SHP77 (cell line): ENCODE data around the gene KCTD2.

Source experiments
- DNase-seq, 2 experiments: peaks; one replicate each; lab custom pipeline; 2025; lab: John Stamatoyannopoulos, UW

The KCTD2 gene

GRCh38 chr17:75077496-75078283 lies 30.7 kb downstream of the KCTD2 start:
- no peak for DNase-seq

DNA sequence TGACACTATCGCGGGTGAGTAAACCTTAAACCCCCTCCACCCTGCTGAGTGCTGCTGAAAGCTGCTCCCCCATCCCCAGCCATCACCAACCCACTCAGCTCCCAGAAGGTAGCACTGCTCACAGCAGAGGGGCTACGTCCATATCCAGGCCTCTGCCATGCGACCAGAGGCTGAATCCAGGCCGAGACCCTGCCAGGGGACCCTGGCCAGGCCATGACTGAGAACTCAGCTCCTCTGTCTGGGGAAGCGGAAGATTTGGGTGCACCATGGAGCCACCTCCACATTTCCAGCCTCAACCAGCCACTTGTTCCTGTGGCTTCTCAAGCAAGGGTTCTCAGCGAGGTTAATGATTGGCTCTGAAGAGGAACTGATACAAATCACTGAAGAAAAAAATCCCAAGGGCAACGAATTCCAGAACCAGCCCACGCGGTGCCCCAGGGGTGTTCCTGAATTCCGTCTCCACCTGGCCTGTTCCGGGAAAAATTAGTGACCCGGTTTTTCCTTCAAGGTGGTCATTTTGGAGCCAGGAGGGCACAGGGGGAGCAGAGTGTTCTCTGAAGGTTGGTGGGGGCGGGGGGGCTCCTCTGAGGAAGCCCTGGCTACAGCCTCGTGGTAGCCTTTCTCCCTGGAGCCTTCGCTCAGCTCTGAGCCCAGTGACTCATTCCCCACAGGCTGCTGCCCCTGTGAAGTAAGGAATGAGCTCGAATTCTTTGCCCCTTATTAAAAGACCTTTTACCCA lies 31.4 kb downstream of the KCTD2 start:
- DNase-seq: no peak

DNA sequence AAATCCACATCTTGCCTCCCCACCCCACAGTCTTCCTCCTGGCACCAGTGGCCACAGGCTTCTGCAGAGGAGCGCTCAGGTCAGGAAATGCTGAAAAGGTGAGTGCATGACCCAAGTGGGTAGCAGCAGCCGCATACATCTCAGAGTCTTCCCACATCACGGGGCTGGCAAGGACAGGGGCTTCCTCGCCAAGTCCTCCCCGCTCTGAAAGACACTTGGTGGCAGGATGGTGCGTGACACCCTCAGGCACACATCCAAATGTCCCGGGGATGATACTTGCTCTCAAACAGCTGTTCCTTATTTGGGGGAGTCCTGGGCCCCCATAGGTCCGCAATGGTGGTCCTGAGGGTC lies 32.0 kb downstream of the KCTD2 start:
- no peak for DNase-seq

GRCh38 chr17:75081611-75082540 lies 34.9 kb downstream of the KCTD2 start:
- DNase-seq: no peak

GRCh38 chr17:75082683-75083082 lies 35.7 kb downstream of the KCTD2 start:
- DNase-seq: no peak

DNA sequence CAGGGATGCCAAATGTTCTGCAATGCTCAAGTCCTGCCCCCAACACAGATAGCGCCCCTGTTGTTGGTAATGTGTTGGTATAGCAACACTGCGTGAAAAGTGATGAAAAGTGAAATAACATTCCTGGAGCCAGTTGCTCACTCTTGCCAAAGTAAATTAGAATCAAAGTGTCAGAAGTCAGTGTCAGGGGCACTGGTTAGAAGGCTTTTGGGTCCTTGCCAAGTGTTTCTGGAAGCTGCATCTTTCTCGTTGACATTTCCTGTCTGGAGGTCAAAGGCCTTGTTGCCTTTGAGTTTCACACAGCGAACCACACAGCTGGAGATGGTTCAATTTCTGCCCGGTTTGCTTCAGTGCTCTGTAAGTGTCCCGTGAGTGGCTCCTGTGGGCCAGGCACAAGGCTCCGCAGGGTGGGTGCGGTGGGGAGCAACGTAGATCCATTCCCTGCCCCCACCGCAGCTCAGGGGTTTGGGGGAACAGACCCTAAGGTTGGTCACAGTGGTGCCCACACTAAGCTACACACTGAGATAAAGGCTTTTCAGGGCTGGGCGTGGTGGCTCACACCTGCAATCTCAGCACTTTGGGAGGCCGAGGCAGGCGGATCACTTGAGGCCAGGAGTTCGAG lies 37.1 kb downstream of the KCTD2 start:
- DNase-seq: peak in 1 of 2 experiments; percentile 39

- DNase-seq: no peak
These were observed 39.6 kb downstream of the KCTD2 start for GRCh38 chr17:75086496-75087181.

DNA sequence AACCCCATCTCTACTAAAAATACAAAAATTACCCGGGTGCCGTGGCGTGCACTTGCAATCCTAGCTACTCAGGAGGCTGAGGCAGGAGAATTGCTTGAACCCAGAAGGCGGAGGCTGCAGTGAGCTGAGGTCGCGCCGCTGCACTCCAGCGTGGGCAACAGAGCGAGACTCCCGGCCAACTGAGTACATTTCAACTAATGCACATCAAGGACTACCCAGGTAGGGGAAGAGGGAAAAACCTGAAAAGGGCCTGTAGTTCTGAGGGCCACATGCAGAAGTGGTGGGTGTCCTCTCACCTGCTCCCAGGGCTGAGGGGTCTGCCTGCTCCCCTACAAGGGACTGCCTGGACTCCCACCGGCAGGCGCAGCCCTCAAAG lies 40.1 kb downstream of the KCTD2 start:
- DNase-seq: no peak

DNA sequence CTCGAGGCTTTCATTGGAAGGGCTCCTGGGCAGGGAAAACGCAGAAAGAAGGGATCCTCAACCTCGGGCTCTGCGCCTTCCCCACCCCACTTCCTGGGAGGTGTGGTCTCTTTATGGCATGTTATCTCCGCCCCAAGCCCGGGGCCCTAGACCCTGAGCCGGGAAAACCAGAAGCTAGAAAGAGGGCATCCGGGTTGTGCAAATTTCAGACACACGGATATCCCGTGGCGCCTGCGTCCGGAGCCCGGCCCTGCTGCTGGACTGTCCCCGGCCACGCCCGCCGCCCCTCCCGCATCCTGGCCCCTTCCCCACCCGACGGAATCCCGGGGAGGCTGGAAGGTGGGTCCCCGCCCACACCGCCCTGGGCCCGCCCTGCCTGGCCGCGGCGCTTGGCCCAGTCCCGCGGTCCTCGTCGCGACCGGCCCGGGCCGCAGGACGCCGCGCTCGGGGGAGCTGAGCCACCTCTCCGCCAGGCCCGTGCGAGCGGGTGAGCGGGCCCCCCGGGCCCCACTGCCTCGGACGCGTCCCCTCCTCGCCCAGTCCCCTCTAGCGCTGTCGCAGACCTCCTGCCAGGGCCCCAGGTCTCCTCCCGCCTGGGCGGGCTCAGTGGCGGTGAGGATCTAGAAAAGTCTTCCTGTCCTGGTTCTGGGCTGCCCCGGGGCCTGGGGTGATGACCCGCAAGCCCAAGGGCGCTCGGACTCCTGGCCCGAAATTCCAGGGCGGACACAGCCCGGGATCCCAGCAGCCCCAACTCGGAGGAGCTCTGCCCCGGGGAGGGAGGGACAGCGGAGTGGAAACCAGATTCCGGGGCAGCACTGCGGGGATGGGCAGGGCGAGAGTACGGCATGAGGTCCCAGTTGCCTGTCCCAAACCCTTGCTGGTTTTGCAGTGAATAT lies 40.8 kb downstream of the KCTD2 start, which contains the start of gene SLC16A5:
SLC16A5 (plus strand) TSS at position 397 of the 896 bp plus-strand sequence. CDS start 5,683 bp downstream, outside the sequence.
- DNase-seq: no peak

DNA sequence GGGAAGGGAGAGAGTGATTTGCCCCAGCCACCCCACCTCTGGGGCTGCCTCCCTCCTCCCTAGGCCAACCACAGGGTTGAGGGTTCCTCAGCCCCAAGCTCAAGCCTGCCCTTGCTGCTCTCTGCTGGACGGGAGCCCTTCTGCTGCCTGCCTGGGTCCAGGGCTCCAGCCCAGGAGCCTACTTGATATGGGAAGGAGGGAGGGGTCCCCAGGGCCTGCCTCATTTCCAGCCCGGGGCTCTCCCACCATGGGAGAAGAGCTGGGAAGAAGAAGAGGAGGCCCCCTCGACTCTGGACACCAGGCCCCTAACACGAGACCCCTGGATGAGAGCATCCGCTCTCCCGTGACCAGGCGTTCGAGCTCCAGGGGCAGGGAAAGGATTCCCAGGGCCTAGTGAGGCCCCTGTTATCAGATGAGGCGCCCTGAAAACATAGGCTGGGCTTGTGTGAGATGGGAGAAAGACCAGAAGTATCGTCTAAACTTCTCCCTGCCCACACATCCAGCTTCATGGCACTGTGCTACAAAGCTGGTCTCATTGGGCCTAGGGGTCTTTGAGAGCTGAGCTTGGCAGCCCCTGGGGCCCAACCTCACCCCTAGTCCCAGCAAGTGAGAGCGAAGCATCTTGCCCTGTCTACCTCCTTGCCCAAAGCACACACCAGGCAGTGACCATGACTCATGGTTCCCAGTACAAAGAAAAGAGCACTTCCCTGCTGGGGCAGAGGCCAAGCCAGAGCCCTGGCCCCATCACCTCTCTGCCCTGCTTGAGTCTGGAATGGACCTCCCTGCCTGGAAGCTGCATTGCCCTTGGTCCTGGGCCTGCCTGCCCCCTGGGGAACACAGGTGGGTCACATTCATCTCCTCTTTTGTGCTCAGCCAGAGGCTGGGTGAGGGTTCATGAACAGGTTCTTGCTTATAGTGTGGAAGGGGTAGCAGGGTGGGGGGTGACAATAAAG lies 41.7 kb downstream of the KCTD2 start:
- DNase-seq: no peak

- no peak for DNase-seq
These were observed 44.1 kb downstream of the KCTD2 start for GRCh38 chr17:75090871-75091854.

GRCh38 chr17:75091855-75092327 lies 44.9 kb downstream of the KCTD2 start:
- DNase-seq: no peak

DNA sequence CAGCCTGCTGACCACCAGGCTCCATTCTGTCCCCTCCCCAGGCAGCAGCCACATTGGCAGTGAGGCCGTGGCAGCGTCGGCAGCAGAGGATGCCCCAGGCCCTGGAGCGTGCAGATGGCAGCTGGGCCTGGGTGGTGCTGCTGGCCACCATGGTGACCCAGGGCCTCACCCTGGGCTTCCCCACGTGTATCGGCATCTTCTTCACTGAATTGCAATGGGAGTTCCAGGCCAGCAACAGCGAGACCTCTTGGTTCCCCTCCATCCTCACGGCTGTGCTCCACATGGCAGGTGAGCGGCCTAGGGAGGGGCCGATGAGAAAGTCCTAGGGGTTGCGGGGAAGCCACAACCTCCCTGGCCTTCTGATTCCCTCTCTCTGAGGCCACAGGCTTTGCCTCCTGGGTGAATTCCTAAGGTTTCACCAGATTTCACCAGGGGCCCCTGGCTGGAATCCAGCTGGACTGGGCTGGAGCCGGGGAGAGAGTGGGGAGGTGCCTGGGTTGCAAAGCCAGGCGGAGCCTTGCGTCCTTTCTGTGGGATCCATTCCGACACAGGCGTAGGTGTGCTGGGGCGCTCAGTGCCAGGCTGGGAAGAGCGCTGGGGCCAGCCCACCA lies 46.6 kb downstream of the KCTD2 start:
- DNase-seq: no peak

DNA sequence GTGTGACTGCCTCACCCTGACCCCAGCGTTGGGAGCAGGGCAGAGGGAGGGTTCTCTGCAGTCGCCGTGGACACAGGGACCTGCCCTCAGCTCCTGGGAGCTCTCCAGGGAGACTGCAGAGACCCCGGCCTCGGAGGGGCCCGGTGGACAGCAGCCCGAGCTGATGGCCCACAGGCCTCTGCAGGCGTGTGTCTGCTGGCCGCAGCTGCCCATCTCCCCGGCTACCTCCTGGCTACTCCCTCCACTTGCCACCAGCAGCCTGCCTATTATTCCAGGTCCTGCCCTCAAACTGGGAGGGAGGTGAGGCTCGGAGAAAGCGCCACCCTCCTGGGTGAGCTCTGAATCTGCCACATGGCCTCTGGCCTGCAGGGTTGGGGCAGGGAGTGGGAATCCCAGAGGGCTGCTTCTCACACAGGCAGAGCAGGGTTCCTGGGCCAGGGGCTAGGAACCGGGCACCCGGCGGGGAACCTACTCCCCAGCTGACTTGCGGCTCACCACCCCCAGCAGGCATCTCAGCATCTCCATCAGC lies 47.9 kb downstream of the KCTD2 start:
- no peak for DNase-seq

DNA sequence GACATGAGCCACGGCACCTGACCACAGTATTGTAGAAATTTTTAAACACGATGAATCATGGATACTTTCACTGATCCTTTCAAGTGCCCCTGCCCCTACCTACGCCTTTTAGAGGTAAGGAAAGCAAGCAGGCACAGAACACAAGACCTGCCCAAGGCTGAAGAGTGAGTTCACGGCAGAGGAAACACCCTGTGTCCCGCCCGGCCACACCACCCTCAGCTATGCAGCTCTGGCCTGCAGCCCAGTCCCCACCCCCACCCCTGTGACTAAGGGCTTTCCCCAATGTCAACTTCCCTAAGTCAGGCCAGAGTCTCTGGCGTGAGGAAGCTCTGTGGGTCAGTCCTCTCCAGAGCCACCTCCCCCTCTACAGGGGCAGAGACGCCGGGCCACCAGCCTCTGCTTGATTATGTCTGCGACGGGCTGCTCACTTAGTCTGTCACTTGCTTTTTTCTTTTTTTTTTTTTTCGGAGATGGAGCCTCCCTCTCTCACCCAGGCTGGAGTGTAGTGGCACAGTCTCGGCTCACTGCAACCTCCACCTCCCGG lies 49.1 kb downstream of the KCTD2 start:
- peak; percentile 58 to 83 for DNase-seq

DNA sequence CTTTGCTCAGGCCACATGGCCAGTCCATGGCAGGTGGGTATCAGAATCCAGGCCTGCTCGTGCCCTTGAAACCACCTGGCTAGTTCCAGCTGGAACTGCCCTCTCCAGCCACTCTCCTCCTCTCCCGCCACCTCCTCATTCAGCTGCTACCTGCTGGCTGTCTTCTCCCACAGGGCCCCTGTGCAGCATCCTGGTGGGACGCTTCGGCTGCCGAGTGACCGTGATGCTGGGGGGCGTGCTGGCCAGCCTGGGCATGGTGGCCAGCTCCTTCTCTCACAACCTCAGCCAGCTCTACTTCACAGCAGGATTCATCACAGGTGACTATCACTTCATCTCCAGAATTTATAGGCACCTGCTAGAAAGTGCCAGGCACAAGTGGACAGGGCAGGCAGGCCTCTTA lies 50.8 kb downstream of the KCTD2 start:
- DNase-seq: no peak

DNA sequence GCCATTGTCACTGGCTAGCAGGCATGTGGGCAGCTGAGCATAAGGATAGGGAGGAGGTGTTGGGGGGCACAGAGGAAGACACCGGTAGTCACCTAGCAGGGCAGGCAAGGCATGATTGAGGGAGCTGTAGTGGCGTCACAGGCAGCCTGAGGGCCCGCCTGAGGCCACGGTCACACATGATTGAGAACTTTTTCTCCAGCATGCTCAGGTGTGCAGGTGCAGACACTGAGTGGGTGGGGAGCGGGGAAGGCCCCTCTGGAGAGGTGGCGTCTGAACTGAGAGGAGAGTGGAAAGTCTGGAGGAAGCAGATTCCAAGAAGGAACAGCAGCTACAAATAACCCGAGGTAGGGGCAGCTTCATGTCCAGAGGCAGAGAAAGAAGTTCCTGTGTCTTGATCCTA lies 51.8 kb downstream of the KCTD2 start:
- DNase-seq: no peak
